Endodermal cell (in vitro differentiated cells): ENCODE measurements around the gene FMO1. TPM values are rescaled to one million over a fixed set of nuclear protein-coding genes. Genes with fewer than 3 reads are reported as not detected.

Experiments
- DNase-seq: peaks from one replicate; pipeline ENCODE4 v3.0.0-alpha.2; 2017
- H3K27ac ChIP-seq: 2 replicates; pipeline ENCODE4 v1.5.1; 2013; ENCODE audit warnings: mild to moderate bottlenecking, low read depth, low read length, moderate library complexity
- H3K27me3 ChIP-seq: 2 replicates; pipeline ENCODE4 v1.6.1; 2013; ENCODE audit warnings: mild to moderate bottlenecking, low read length, moderate library complexity; ENCODE audit not compliant: insufficient read depth, control insufficient read depth, poor library complexity, severe bottlenecking
- H3K36me3 ChIP-seq: 2 replicates; pipeline ENCODE4 v1.7.0; 2013; ENCODE audit warnings: mild to moderate bottlenecking, low read length, moderate library complexity; ENCODE audit not compliant: control insufficient read depth, insufficient read depth
- H3K4me1 ChIP-seq: one replicate; pipeline ENCODE4 v1.7.0; 2013; ENCODE audit warnings: low read length; ENCODE audit not compliant: control insufficient read depth, insufficient read depth
- H3K4me3 ChIP-seq: 2 replicates; pipeline ENCODE4 v1.5.1; 2013; ENCODE audit warnings: mild to moderate bottlenecking, low read length, moderate library complexity
- H3K9ac ChIP-seq: 2 replicates; pipeline ENCODE4 v1.6.1; 2013; ENCODE audit warnings: mild to moderate bottlenecking, low read length, moderate library complexity; ENCODE audit not compliant: poor library complexity, severe bottlenecking; ENCODE audit errors: extremely low read depth
- H3K9me3 ChIP-seq: 2 replicates; pipeline ENCODE4 v1.6.1; 2013; ENCODE audit warnings: mild to moderate bottlenecking, low read length, moderate library complexity; ENCODE audit not compliant: control insufficient read depth
- H3K27ac Mint-ChIP-seq: 2 replicates; pipeline ENCODE4 v1.8.0; 2020; ENCODE audit warnings: mixed read lengths
- H3K27me3 Mint-ChIP-seq: 2 replicates; pipeline ENCODE4 v1.8.0; 2021; ENCODE audit warnings: mild to moderate bottlenecking, mixed read lengths; ENCODE audit not compliant: insufficient read depth
- H3K36me3 Mint-ChIP-seq: 2 replicates; pipeline ENCODE4 v1.8.0; 2020; ENCODE audit warnings: low read depth, mixed read lengths
- H3K4me1 Mint-ChIP-seq: 2 replicates; pipeline ENCODE4 v1.8.0; 2020; ENCODE audit warnings: mixed read lengths
- H3K4me3 Mint-ChIP-seq: 2 replicates; pipeline ENCODE4 v1.8.0; 2020; ENCODE audit warnings: mild to moderate bottlenecking, moderate library complexity, mixed read lengths
- H3K9me3 Mint-ChIP-seq: 2 replicates; pipeline ENCODE4 v1.8.0; 2020; ENCODE audit warnings: mild to moderate bottlenecking, mixed read lengths
- CTCF ChIP-seq: fragments of 200-600 bp; sonication (generic); conservative IDR thresholded peaks from 2 replicates; pipeline ENCODE4 v1.5.0; 2021; ENCODE audit warnings: antibody characterized with exemption, mild to moderate bottlenecking
- WGBS, 2 experiments: methylation state at CpG; one replicate each; pipeline versions ENCODE4 v1.1.5 to v1.1.7; 2013; ENCODE audit warnings: missing lambda C conversion rate in 2 of 2, mixed read lengths in 1 of 2; ENCODE audit not compliant: insufficient coverage in 1 of 2, insufficient read length in 1 of 2; 5-methylcytosine and 5-hydroxymethylcytosine counted together
- total RNA-seq, 2 donors: library from RNA; stranded (reverse); fragmentation: NEBNext Ultra II Directional in 1 of 2; extraction: Animal tissue kit (Norgen Biotek cat#: 25700) in 1 of 2; gene quantifications; 2 replicates in 1 of 2; 3 replicates in 1 of 2; pipeline ENCODE4 v1.2.1, GENCODE V29; 2021

FMO1 gene
- total RNA-seq, 2 donors from 2014 or later: not detected

GRCh38 chr1:171334024-171334640 lies 85.8 kb downstream of the FMO1 start:
- no peak for TF ChIP-seq CTCF
- H3K9ac ChIP-seq: no peak overlapping the region
- WGBS, 2 experiments: 100% methylated on average over 1 of the region's 1 CpG; no CpG with 5 or more reads in 1 of the 2 experiments
- no peak overlapping the region for H3K27ac ChIP-seq
- DNase-seq: no peak
- Mint-ChIP-seq H3K27ac (no peak overlapping the region), H3K4me3 (no peak overlapping the region), H3K9me3 (no peaks in the 10 kb centered on the region), H3K27me3 (no peaks in the 10 kb centered on the region), H3K4me1 (peaks cover 5% of the 10 kb centered on the region), H3K36me3 (no peaks in the 10 kb centered on the region)
- H3K27me3 ChIP-seq: no peaks in the 10 kb centered on the region
- H3K4me1 ChIP-seq: no peaks in the 10 kb centered on the region
- no peaks in the 10 kb centered on the region for H3K36me3 ChIP-seq
- H3K4me3 ChIP-seq: no peak overlapping the region
- H3K9me3 ChIP-seq: no peaks in the 10 kb centered on the region

Other genes starting within 250 kb of the FMO1 start
- gene FMO3, start 157.6 kb upstream of the FMO1 start, total RNA-seq: not detected
- gene FMO2, start 63.2 kb upstream of the FMO1 start, total RNA-seq: not detected
- gene FMO4, start 65.7 kb downstream of the FMO1 start, total RNA-seq: 1 to 10 TPM; 2.5 to 3.5 TPM
- gene PRRC2C, start 237.0 kb downstream of the FMO1 start, total RNA-seq: 100 to 1,000 TPM; 198 to 210 TPM